Fibroblast of mammary gland (primary cell): ENCODE results near the gene PODXL.

Source experiments
- DNase-seq: peaks from one replicate; pipeline ENCODE4 v3.0.0-alpha.2; 2010; ENCODE audit warnings: low read depth
- H3K4me3 ChIP-seq: 2 replicates; pipeline ENCODE4 v1.5.1; 2011; ENCODE audit warnings: low read depth, mild to moderate bottlenecking, low read length, moderate library complexity; ENCODE audit not compliant: control insufficient read depth
- CTCF ChIP-seq: conservative IDR thresholded peaks from 2 replicates; pipeline ENCODE4 v1.5.1; 2011; ENCODE audit warnings: low read depth, low read length, inconsistent platforms; ENCODE audit not compliant: control insufficient read depth, insufficient read depth

Gene PODXL

GRCh38 chr7:131600085-131600881 lies 43.9 kb upstream of the PODXL start:
- H3K4me3 ChIP-seq: no peak overlapping the region
- no peak for TF ChIP-seq CTCF
- no peak for DNase-seq

GRCh38 chr7:131596785-131597184 lies 40.4 kb upstream of the PODXL start:
- TF ChIP-seq CTCF: no peak
- no peak for DNase-seq
- H3K4me3 ChIP-seq: no peak overlapping the region

- no peak for TF ChIP-seq CTCF
- H3K4me3 ChIP-seq: no peak overlapping the region
- no peak for DNase-seq
Observed at GRCh38 chr7:131595699-131596098, 39.3 kb upstream of the PODXL start.

- no peak for DNase-seq
- no peak overlapping the region for H3K4me3 ChIP-seq
- TF ChIP-seq CTCF: no peak
Observed at GRCh38 chr7:131591687-131592319, 35.4 kb upstream of the PODXL start.

- no peak for TF ChIP-seq CTCF
- no peak for DNase-seq
Observed at GRCh38 chr7:131587315-131587923, 31.0 kb upstream of the PODXL start.

GRCh38 chr7:131586759-131587158 lies 30.3 kb upstream of the PODXL start:
- no peak overlapping the region for H3K4me3 ChIP-seq
- no peak for DNase-seq
- no peak for TF ChIP-seq CTCF

More at GRCh38 chr7:131587315-131587923, 31.0 kb upstream of the PODXL start:
- H3K4me3 ChIP-seq: no peak overlapping the region
